Liver (tissue), 9 donors: Measurements from ENCODE around the gene ASAH2B. TPM values are rescaled to one million over a fixed set of nuclear protein-coding genes. Genes with fewer than 3 reads are reported as not detected.
"Not testable (repeated sequence)": the region's sequence is repeated elsewhere in the genome, so short reads cannot be mapped to it uniquely, and the experiment has no call there.

ENCODE experiments used
- DNase-seq: peaks from one replicate; pipeline ENCODE4 v3.0.0-alpha.2; 2017; ENCODE audit warnings: low spot score
- H3K27ac ChIP-seq, 2 donors: one replicate each; pipeline ENCODE4 v1.7.0; 2013; ENCODE audit warnings: inconsistent platforms in 2 of 2, low read length in 2 of 2, control low read depth in 1 of 2, low read depth in 1 of 2, mild to moderate bottlenecking in 1 of 2
- H3K27me3 ChIP-seq, 4 donors: one replicate each; pipeline versions ENCODE4 v1.6.1 to v1.7.0; 2013; ENCODE audit warnings: low read length in 3 of 4, inconsistent platforms in 1 of 4, mild to moderate bottlenecking in 1 of 4, moderate library complexity in 1 of 4; ENCODE audit not compliant: control insufficient read depth in 4 of 4, insufficient read depth in 4 of 4
- H3K36me3 ChIP-seq, 4 donors: one replicate each; pipeline versions ENCODE4 v1.6.1 to v1.7.0; 2013; ENCODE audit warnings: low read length in 3 of 4, mild to moderate bottlenecking in 3 of 4, low read depth in 1 of 4, moderate library complexity in 1 of 4; ENCODE audit not compliant: control insufficient read depth in 4 of 4, insufficient read depth in 3 of 4
- H3K4me1 ChIP-seq, 4 donors: one replicate each; pipeline versions ENCODE4 v1.6.1 to v1.7.0; 2013; ENCODE audit warnings: low read length in 3 of 4, mild to moderate bottlenecking in 3 of 4, moderate library complexity in 1 of 4; ENCODE audit not compliant: control insufficient read depth in 4 of 4, insufficient read depth in 4 of 4
- H3K4me3 ChIP-seq, 3 donors: one replicate each; pipeline versions ENCODE4 v1.6.1 to v1.7.0; 2013; ENCODE audit warnings: low read length in 3 of 3, control low read depth in 1 of 3, low read depth in 1 of 3, mild to moderate bottlenecking in 1 of 3
- H3K9ac ChIP-seq, 2 donors: one replicate each; pipeline ENCODE4 v1.7.0; 2013; ENCODE audit warnings: low read length in 2 of 2, mild to moderate bottlenecking in 2 of 2, moderate library complexity in 2 of 2, control low read depth in 1 of 2, low read depth in 1 of 2
- H3K9me3 ChIP-seq, 4 donors: one replicate each; pipeline versions ENCODE4 v1.6.1 to v1.7.0; 2013; ENCODE audit warnings: low read length in 3 of 4; ENCODE audit not compliant: control insufficient read depth in 4 of 4
- CTCF ChIP-seq: fragments of 150-350 bp; IDR thresholded peaks from 2 replicates; pipeline ENCODE4 v1.5.1; 2017; ENCODE audit warnings: improper control_type of control experiment, low read depth, low read length; ENCODE audit not compliant: missing input control
- EGR1 ChIP-seq, 2 donors: IDR thresholded peaks; 2 replicates each; pipeline ENCODE4 v1.6.1; 2016 to 2018; ENCODE audit warnings: antibody characterized with exemption in 2 of 2, low read depth in 2 of 2
- FOXA1 ChIP-seq: IDR thresholded peaks from 2 replicates; pipeline ENCODE4 v1.6.1; 2016; ENCODE audit warnings: antibody characterized with exemption
- FOXA2 ChIP-seq: IDR thresholded peaks from 2 replicates; pipeline ENCODE4 v1.6.1; 2016; ENCODE audit warnings: antibody characterized with exemption
- GABPA ChIP-seq, 2 donors: IDR thresholded peaks in 1 of 2; conservative IDR thresholded peaks in 1 of 2; 2 replicates each; pipeline ENCODE4 v1.6.1; 2016; ENCODE audit warnings: antibody characterized with exemption in 2 of 2, mild to moderate bottlenecking in 1 of 2, moderate library complexity in 1 of 2
- HNF4A ChIP-seq, 2 donors: conservative IDR thresholded peaks; 2 replicates each; pipeline ENCODE4 v1.6.1; 2016; ENCODE audit warnings: antibody characterized with exemption in 2 of 2, mild to moderate bottlenecking in 2 of 2
- HNF4G ChIP-seq: IDR thresholded peaks from 2 replicates; pipeline ENCODE4 v1.6.1; 2016; ENCODE audit warnings: antibody characterized with exemption
- JUND ChIP-seq, 2 donors: IDR thresholded peaks; 2 replicates each; pipeline ENCODE4 v1.6.1; 2016; ENCODE audit warnings: antibody characterized with exemption in 2 of 2
- MAX ChIP-seq: IDR thresholded peaks from 2 replicates; pipeline ENCODE4 v1.6.1; 2016; ENCODE audit warnings: antibody characterized with exemption
- NR2F2 ChIP-seq: IDR thresholded peaks from 2 replicates; pipeline ENCODE4 v1.6.1; 2016; ENCODE audit warnings: antibody characterized with exemption
- RAD21 ChIP-seq, 2 donors: IDR thresholded peaks; 2 replicates each; pipeline ENCODE4 v1.6.1; 2016; ENCODE audit warnings: antibody characterized with exemption in 2 of 2, mild to moderate bottlenecking in 2 of 2
- REST ChIP-seq: IDR thresholded peaks from 2 replicates; pipeline ENCODE4 v1.6.1; 2016; ENCODE audit warnings: antibody characterized with exemption, mild to moderate bottlenecking
- RXRA ChIP-seq, 2 donors: IDR thresholded peaks; 2 replicates each; pipeline ENCODE4 v1.6.1; 2017 to 2018; ENCODE audit warnings: antibody characterized with exemption in 2 of 2, mild to moderate bottlenecking in 1 of 2
- SP1 ChIP-seq: IDR thresholded peaks from 2 replicates; pipeline ENCODE4 v1.6.1; 2018; ENCODE audit warnings: antibody characterized with exemption, mild to moderate bottlenecking
- TAF1 ChIP-seq: conservative IDR thresholded peaks from 2 replicates; pipeline ENCODE4 v1.6.1; 2016; ENCODE audit warnings: antibody characterized with exemption, mild to moderate bottlenecking
- YY1 ChIP-seq: IDR thresholded peaks from 2 replicates; pipeline ENCODE4 v1.6.1; 2016; ENCODE audit warnings: antibody characterized with exemption, mild to moderate bottlenecking
- ZBTB33 ChIP-seq: IDR thresholded peaks from 2 replicates; pipeline ENCODE4 v1.6.1; 2016; ENCODE audit warnings: antibody characterized with exemption
- WGBS: extraction: QIAGEN DNeasy Blood & Tissue Kit; methylation state at CpG from one replicate; pipeline ENCODE4 v1.1.7; 2013; 5-methylcytosine and 5-hydroxymethylcytosine counted together
- polyA plus RNA-seq, 2 donors: library from polyadenylated mRNA; stranded (reverse) in 1 of 2; unstranded in 1 of 2; fragments of 200-250 nt in 1 of 2; fragments of >200 nt in 1 of 2; fragmentation: Nextera tagmentation in 1 of 2; extraction: Ambion mirVana in 1 of 2; gene quantifications; one replicate each; pipeline versions ENCODE4 v1.2.1 to v1.2.3, GENCODE V29; 2013 to 2015
- total RNA-seq, 2 donors: library from RNA; depleted of rRNA; stranded (reverse); fragments of >200 nt; gene quantifications; one replicate each; pipeline ENCODE4 v1.2.3, GENCODE V29; 2014
- donor health status: healthy.
- donor health status: healthy.
- donor health status: healthy.
- donor health status: healthy.
- donor health status: healthy.

Gene ASAH2B
- total and polyA plus RNA-seq, 4 donors = 1.5 to 6.4 (median 3.5) TPM

- not testable (repeated sequence) for H3K27ac ChIP-seq, H3K4me3 ChIP-seq, H3K27me3 ChIP-seq, H3K9me3 ChIP-seq, DNase-seq, H3K9ac ChIP-seq, H3K36me3 ChIP-seq, H3K4me1 ChIP-seq
- peak in 1 of 2 donors; percentile 15 for TF ChIP-seq JUND (IDR thresholded peaks at IDR 0.05)
- peak; percentile 31 for TF ChIP-seq HNF4G
- peak; percentile 81 to 82 for TF ChIP-seq HNF4A (conservative IDR thresholded peaks at IDR 0.05)
Observed at GRCh38 chr10:50782017-50782416, 42.3 kb downstream of the ASAH2B start.

- DNase-seq, H3K27me3 ChIP-seq, H3K36me3 ChIP-seq, H3K9ac ChIP-seq, H3K27ac ChIP-seq, H3K9me3 ChIP-seq, H3K4me3 ChIP-seq: not testable (repeated sequence)
- peaks cover 0 to 12% (median 5%) of the 10 kb centered on the region in 4 donors for H3K4me1 ChIP-seq
- 58% methylated on average over 5 of the region's 5 CpGs for WGBS
Observed at GRCh38 chr10:50787962-50788361, 48.2 kb downstream of the ASAH2B start.

- no peak for TF ChIP-seq TAF1
- TF ChIP-seq RAD21 (IDR thresholded peaks at IDR 0.05) = peak; percentile 92 to 96
- TF ChIP-seq REST = no peak
- TF ChIP-seq CTCF = peak; percentile 74
- TF ChIP-seq EGR1 (IDR thresholded peaks at IDR 0.05; ENCODE audit: low read depth in 2 of 2) = no peak
- TF ChIP-seq ZBTB33 = no peak
- TF ChIP-seq YY1 = no peak
- no peak for TF ChIP-seq SP1
- no peak for TF ChIP-seq JUND (IDR thresholded peaks at IDR 0.05)
- no peak for TF ChIP-seq GABPA (IDR thresholded peaks at IDR 0.05 in 1 of 2, conservative IDR thresholded peaks at IDR 0.05 in 1 of 2)
- no peak for TF ChIP-seq HNF4G
- no peak for TF ChIP-seq FOXA1
- TF ChIP-seq NR2F2 = no peak
- TF ChIP-seq FOXA2 = no peak
- TF ChIP-seq MAX = no peak
- peak; percentile 48 to 54 for TF ChIP-seq RXRA (IDR thresholded peaks at IDR 0.05)
- peak; percentile 38 to 60 for TF ChIP-seq HNF4A (conservative IDR thresholded peaks at IDR 0.05)
- Histone ChIP-seq H3K27me3 (no peaks in the 10 kb centered on the region), H3K4me1 (peaks cover 0 to 12% (median 5%) of the 10 kb centered on the region in 4 donors), H3K9me3 (no peaks in the 10 kb centered on the region), H3K36me3 (no peaks in the 10 kb centered on the region), H3K9ac (no peak overlapping the region), H3K27ac (no peak overlapping the region), H3K4me3 (no peak overlapping the region)
- 9% methylated on average over 1 of the region's 1 CpG for WGBS
- DNase-seq = no peak
Observed at GRCh38 chr10:50788951-50789945, 49.5 kb downstream of the ASAH2B start.
